ENCODE results near the gene CYREN.

- TF ChIP-seq CTCF (IDR thresholded peaks at IDR 0.05) (no peak), POLR2A (IDR thresholded peaks at IDR 0.05) (no peak), POLR2AphosphoS5 (IDR thresholded peaks at IDR 0.05) (no peak), EP300 (IDR thresholded peaks at IDR 0.05) (no peak)
Measured at GRCh38 chr7:135121868-135122267, 48.6 kb downstream of the CYREN start.

All from sigmoid colon (tissue), 4 donors.